Measurements from ENCODE around the gene KCND1. TPM values are rescaled to one million over a fixed set of nuclear protein-coding genes. Genes with fewer than 3 reads are reported as not detected.

KCND1 gene
- total and polyA plus RNA-seq, 10 of the 15 experiments (the other 5 are each of a cell fraction or from before 2014, with no cell fraction given) = 0.02 to 1.0 (median 0.39) TPM

- no peak overlapping the region for H3K27ac ChIP-seq (ENCODE audit: control insufficient read depth, insufficient read depth)
- no peak overlapping the region for H3K4me3 ChIP-seq
- H3K4me1 ChIP-seq (ENCODE audit: control insufficient read depth, insufficient read depth, low read length) = no peaks in the 10 kb centered on the region
- no peak for ATAC-seq
- no peak overlapping the region for H3K9ac ChIP-seq (ENCODE audit: control insufficient read depth, insufficient read depth, low read length)
- in situ Hi-C loops (cut with MboI) = loop anchor here (25.0 kb wide), 1 partner anchor 1736 kb away; the partner anchor contains the start of gene CDK16
- 44% methylated on average over 1 of the region's 1 CpG for WGBS (ENCODE audit: insufficient coverage, insufficient replicate concordance, low lambda C conversion rate, missing lambda C conversion rate)
- no peaks in the 10 kb centered on the region; the same call in 1 of the 2 replicates for H4K20me1 ChIP-seq (ENCODE audit: control insufficient read depth, insufficient read depth)
- H3K36me3 ChIP-seq (ENCODE audit: control insufficient read depth in 2 of 2, insufficient read depth in 2 of 2, low read length in 1 of 2) = peaks cover 0 to 2% of the 10 kb centered on the region in 2 experiments; a peak in 1 of 4 replicates
- no peak for DNase-seq (ENCODE audit: low read depth, low spot score)
- FAIRE-seq = no peak
- ChIA-PET SMC1A (ENCODE audit: uncharacterized antibody, unreplicated experiment) (no interaction called here), RAD21 (ENCODE audit: unreplicated experiment) (interaction anchor here (1.1 kb wide), 1 partner anchor 11 kb away, joined by 3 read pairs; no protein-coding TSS in a partner anchor), POLR2A (no interaction called here), CTCF (interaction anchor here (0.6 to 0.9 kb wide), 2 partner anchors 10 to 57 kb away, joined by 3 read pairs; no protein-coding TSS in a partner anchor)
- no peak overlapping the region for H2AFZ ChIP-seq (ENCODE audit: control insufficient read depth, low read depth, low read length)
- H3K9me3 ChIP-seq (replicated peaks; ENCODE audit: control insufficient read depth, insufficient read depth, low read length) = no peaks in the 10 kb centered on the region
- intact Hi-C loops (cut with micrococcal nuclease; ENCODE audit: unreplicated experiment) = loop anchor here (5.0 to 10.0 kb wide), 3 partner anchors 36 to 1756 kb away; partner anchors contain the start of genes SLC35A2 and UBA1
- no peaks in the 10 kb centered on the region for H3K27me3 ChIP-seq (replicated peaks in 1 of 2; ENCODE audit: control insufficient read depth in 2 of 2, insufficient read depth in 2 of 2, low read length in 1 of 2)
- no peak overlapping the region for H3K4me2 ChIP-seq (ENCODE audit: control insufficient read depth, insufficient read depth)
- TF ChIP-seq CBFB (IDR thresholded peaks at IDR 0.05; ENCODE audit: low read depth) = no peak
- no peak for TF ChIP-seq ZBTB40 (IDR thresholded peaks at IDR 0.05; ENCODE audit: borderline replicate concordance)
- BruUV-seq (replicated peaks) = no TSS peak
- H3K79me2 ChIP-seq (ENCODE audit: control insufficient read depth, insufficient read depth, low read length) = peaks cover 27% of the 10 kb centered on the region
Observed at GRCh38 chrX:48948589-48948988, 23.1 kb downstream of the KCND1 start.

All from GM12878 (cell line).